Epidermal melanocyte (primary cell): ENCODE results near the gene MYL7.
"Not testable (repeated sequence)": the region's sequence is repeated elsewhere in the genome, so short reads cannot be mapped to it uniquely, and the experiment has no call there.

Experiments used
- DNase-seq: peaks from one replicate; pipeline ENCODE4 v3.0.0; 2011; ENCODE audit warnings: low spot score; ENCODE audit not compliant: insufficient read length

MYL7 gene

GRCh38 chr7:44133295-44133694 lies 7.8 kb downstream of the MYL7 start:
- no peak for DNase-seq

GRCh38 chr7:44132039-44132438 lies 9.1 kb downstream of the MYL7 start:
- DNase-seq: no peak

GRCh38 chr7:44131173-44132029 lies 9.7 kb downstream of the MYL7 start:
- no peak for DNase-seq

- DNase-seq: no peak
Observed at GRCh38 chr7:44128721-44129582, 12.2 kb downstream of the MYL7 start.

GRCh38 chr7:44127161-44127560 lies 14.0 kb downstream of the MYL7 start:
- DNase-seq: no peak

GRCh38 chr7:44126574-44126973 lies 14.6 kb downstream of the MYL7 start:
- not testable (repeated sequence) for DNase-seq

GRCh38 chr7:44124822-44125202 lies 16.3 kb downstream of the MYL7 start:
- no peak for DNase-seq

- peak; percentile 99 for DNase-seq
Observed at GRCh38 chr7:44123190-44124003, 17.7 kb downstream of the MYL7 start, which contains the start of gene POLD2. Gene POLD2 (minus strand): TSS chr7:44123548. CDS start chr7:44122053, 1,495 bp downstream.

- DNase-seq: no peak
Observed at GRCh38 chr7:44122529-44122928, 18.6 kb downstream of the MYL7 start.

GRCh38 chr7:44121761-44122420 lies 19.2 kb downstream of the MYL7 start:
- no peak for DNase-seq

- DNase-seq: no peak
Observed at GRCh38 chr7:44120395-44120794, 20.7 kb downstream of the MYL7 start.

- DNase-seq: no peak
Observed at GRCh38 chr7:44119829-44120380, 21.2 kb downstream of the MYL7 start.

- DNase-seq: no peak
Observed at GRCh38 chr7:44117801-44118429, 23.2 kb downstream of the MYL7 start.

- DNase-seq: no peak
Observed at GRCh38 chr7:44116789-44117666, 24.1 kb downstream of the MYL7 start.

GRCh38 chr7:44116087-44116788 lies 24.9 kb downstream of the MYL7 start:
- no peak for DNase-seq

- DNase-seq: no peak
Observed at GRCh38 chr7:44114586-44115310, 26.4 kb downstream of the MYL7 start.

GRCh38 chr7:44113764-44114354 lies 27.3 kb downstream of the MYL7 start:
- peak; percentile 11 for DNase-seq
